Measurements from ENCODE around the gene PIGV. TPM values are rescaled to one million over a fixed set of nuclear protein-coding genes. Genes with fewer than 3 reads are reported as not detected.
"Not testable (repeated sequence)": the region's sequence is repeated elsewhere in the genome, so short reads cannot be mapped to it uniquely, and the experiment has no call there.

Gene PIGV
- total RNA-seq, 2 experiments from 2014 or later = 20.8 to 20.9 TPM

- no peaks in the 10 kb centered on the region for H3K9me3 Mint-ChIP-seq
- no peak overlapping the region for H3K4me3 Mint-ChIP-seq
- no peak for DNase-seq
- peaks cover 51% of the 10 kb centered on the region for H3K4me1 Mint-ChIP-seq
- no peaks in the 10 kb centered on the region for H3K27me3 Mint-ChIP-seq
- peaks cover 46% of the 10 kb centered on the region for H3K36me3 Mint-ChIP-seq
- H3K27ac Mint-ChIP-seq = peak overlapping the region; percentile 62
Measured at GRCh38 chr1:26797627-26798026, 9.9 kb downstream of the PIGV start.

- no peaks in the 10 kb centered on the region for H3K9me3 Mint-ChIP-seq
- no peaks in the 10 kb centered on the region for H3K27me3 Mint-ChIP-seq
- peaks cover 44% of the 10 kb centered on the region for H3K4me1 Mint-ChIP-seq
- H3K4me3 Mint-ChIP-seq = peak overlapping the region; percentile 71
- peak overlapping the region; percentile 88 for H3K27ac Mint-ChIP-seq
- peaks cover 30% of the 10 kb centered on the region for H3K36me3 Mint-ChIP-seq
- DNase-seq = peak; percentile 50
Measured at GRCh38 chr1:26799479-26800142, 11.9 kb downstream of the PIGV start.

- H3K9me3 Mint-ChIP-seq, H3K27me3 Mint-ChIP-seq, H3K27ac Mint-ChIP-seq, H3K4me3 Mint-ChIP-seq, DNase-seq: not testable (repeated sequence)
- Mint-ChIP-seq H3K4me1 (peaks cover 34% of the 10 kb centered on the region), H3K36me3 (peaks cover 17% of the 10 kb centered on the region)
Measured at GRCh38 chr1:26803932-26804331, 16.2 kb downstream of the PIGV start.

GRCh38 chr1:26810105-26810504 lies 22.4 kb downstream of the PIGV start:
- H3K27me3 Mint-ChIP-seq, H3K36me3 Mint-ChIP-seq, H3K9me3 Mint-ChIP-seq, H3K4me3 Mint-ChIP-seq: not testable (repeated sequence)
- Mint-ChIP-seq H3K27ac (peak overlapping the region; percentile 79), H3K4me1 (peaks cover 23% of the 10 kb centered on the region)
- peak; percentile 67 for DNase-seq

- peak overlapping the region; percentile 12 for H3K27ac Mint-ChIP-seq
- H3K4me3 Mint-ChIP-seq = no peak overlapping the region
- H3K9me3 Mint-ChIP-seq = no peaks in the 10 kb centered on the region
- peaks cover 23% of the 10 kb centered on the region for H3K4me1 Mint-ChIP-seq
- H3K36me3 Mint-ChIP-seq = no peaks in the 10 kb centered on the region
- no peaks in the 10 kb centered on the region for H3K27me3 Mint-ChIP-seq
- no peak for DNase-seq
Measured at GRCh38 chr1:26811057-26811456, 23.3 kb downstream of the PIGV start.

GRCh38 chr1:26811708-26812107 lies 24.0 kb downstream of the PIGV start:
- no peak overlapping the region for H3K27ac Mint-ChIP-seq
- H3K9me3 Mint-ChIP-seq = no peaks in the 10 kb centered on the region
- H3K4me1 Mint-ChIP-seq = peaks cover 21% of the 10 kb centered on the region
- H3K4me3 Mint-ChIP-seq = no peak overlapping the region
- no peaks in the 10 kb centered on the region for H3K27me3 Mint-ChIP-seq
- no peaks in the 10 kb centered on the region for H3K36me3 Mint-ChIP-seq
- DNase-seq = no peak

- Mint-ChIP-seq H3K27me3 (no peaks in the 10 kb centered on the region), H3K4me1 (peaks cover 20% of the 10 kb centered on the region), H3K9me3 (no peaks in the 10 kb centered on the region), H3K4me3 (no peak overlapping the region), H3K27ac (no peak overlapping the region), H3K36me3 (no peaks in the 10 kb centered on the region)
- no peak for DNase-seq
Measured at GRCh38 chr1:26814377-26814776, 26.6 kb downstream of the PIGV start.

- Mint-ChIP-seq H3K27me3 (no peaks in the 10 kb centered on the region), H3K9me3 (no peaks in the 10 kb centered on the region), H3K4me1 (peaks cover 18% of the 10 kb centered on the region), H3K4me3 (no peak overlapping the region), H3K27ac (no peak overlapping the region), H3K36me3 (no peaks in the 10 kb centered on the region)
- DNase-seq = no peak
Measured at GRCh38 chr1:26814893-26815292, 27.1 kb downstream of the PIGV start.

GRCh38 chr1:26820784-26821269 lies 33.1 kb downstream of the PIGV start:
- Mint-ChIP-seq H3K9me3 (no peaks in the 10 kb centered on the region), H3K27ac (peak overlapping the region; percentile 69)
- no peak for DNase-seq

GRCh38 chr1:26822737-26823395 lies 35.1 kb downstream of the PIGV start:
- Mint-ChIP-seq H3K27ac (no peak overlapping the region), H3K4me3 (no peak overlapping the region), H3K4me1 (peaks cover 29% of the 10 kb centered on the region), H3K9me3 (no peaks in the 10 kb centered on the region), H3K27me3 (no peaks in the 10 kb centered on the region), H3K36me3 (peaks cover 6% of the 10 kb centered on the region)
- no peak for DNase-seq

More at GRCh38 chr1:26820784-26821269, 33.1 kb downstream of the PIGV start:
- Mint-ChIP-seq H3K4me3 (peak overlapping the region; percentile 44), H3K4me1 (peaks cover 19% of the 10 kb centered on the region), H3K36me3 (no peaks in the 10 kb centered on the region), H3K27me3 (no peaks in the 10 kb centered on the region)

- Mint-ChIP-seq H3K27ac (no peak overlapping the region), H3K9me3 (no peaks in the 10 kb centered on the region), H3K4me3 (no peak overlapping the region), H3K27me3 (no peaks in the 10 kb centered on the region), H3K4me1 (peaks cover 46% of the 10 kb centered on the region), H3K36me3 (peaks cover 22% of the 10 kb centered on the region)
- DNase-seq = no peak
Measured at GRCh38 chr1:26824731-26825130, 37.0 kb downstream of the PIGV start.

- Mint-ChIP-seq H3K9me3 (no peaks in the 10 kb centered on the region), H3K4me1 (peaks cover 54% of the 10 kb centered on the region), H3K27ac (peak within 1 kb of the TSS; percentile 91), H3K4me3 (peak within 1 kb of the TSS; percentile 95), H3K27me3 (no peaks in the 10 kb centered on the region), H3K36me3 (peaks cover 28% of the 10 kb centered on the region)
- peak; percentile 84 for DNase-seq
Measured at GRCh38 chr1:26826261-26827105, 38.7 kb downstream of the PIGV start, which contains the start of gene ZDHHC18. ZDHHC18 (plus strand) TSS chr1:26826688; CDS start chr1:26826805, 117 bp downstream.

- no peaks in the 10 kb centered on the region for H3K27me3 Mint-ChIP-seq
- H3K27ac Mint-ChIP-seq = peak overlapping the region; percentile 91
- H3K4me3 Mint-ChIP-seq = peak overlapping the region; percentile 95
- peaks cover 60% of the 10 kb centered on the region for H3K4me1 Mint-ChIP-seq
- H3K9me3 Mint-ChIP-seq = no peaks in the 10 kb centered on the region
- no peak for DNase-seq
- H3K36me3 Mint-ChIP-seq = peaks cover 33% of the 10 kb centered on the region
Measured at GRCh38 chr1:26827106-26827604, 39.4 kb downstream of the PIGV start.

GRCh38 chr1:26827663-26828062 lies 39.9 kb downstream of the PIGV start:
- H3K27me3 Mint-ChIP-seq = no peaks in the 10 kb centered on the region
- peak overlapping the region; percentile 95 for H3K4me3 Mint-ChIP-seq
- no peaks in the 10 kb centered on the region for H3K9me3 Mint-ChIP-seq
- peaks cover 35% of the 10 kb centered on the region for H3K36me3 Mint-ChIP-seq
- peak overlapping the region; percentile 91 for H3K27ac Mint-ChIP-seq
- no peak for DNase-seq
- peaks cover 65% of the 10 kb centered on the region for H3K4me1 Mint-ChIP-seq

All from activated naive CD8-positive, alpha-beta T cell treated with anti-CD3 and anti-CD28 coated beads for 36 hours (primary cell).